ENCODE measurements around the gene UBE2E2. TPM values are rescaled to one million over a fixed set of nuclear protein-coding genes. Genes with fewer than 3 reads are reported as not detected.

Gene UBE2E2
- total RNA-seq, 1 experiment from 2014 or later = 38.6 TPM

GRCh38 chr3:23493889-23494288, 290.8 kb downstream of the UBE2E2 start:
- H3K79me1 ChIP-seq (ENCODE audit: insufficient read depth, low read depth, low read length, poor library complexity, severe bottlenecking) = no peaks in the 10 kb centered on the region
- H3T11ph ChIP-seq (ENCODE audit: low read length) = no peak overlapping the region
- H3K4me1 ChIP-seq (ENCODE audit: insufficient read depth, low read length) = peaks cover 2% of the 10 kb centered on the region; the same call in 1 of the 2 replicates
- Mint-ChIP-seq H3K9me3 (no peaks in the 10 kb centered on the region), H3K36me3 (ENCODE audit: insufficient read depth in 1 of 3, low read depth in 3 of 3) (no peaks in the 10 kb centered on the region), H3K27ac (no peak overlapping the region), H3K27me3 (ENCODE audit: low read depth) (no peaks in the 10 kb centered on the region), H3K4me1 (peaks cover 13 to 16% of the 10 kb centered on the region in 2 experiments), H3K4me3 (no peak overlapping the region)
- TF ChIP-seq CTCF (conservative IDR thresholded peaks at IDR 0.05) = no peak
- H4K8ac ChIP-seq (replicated peaks; ENCODE audit: insufficient read length, low read depth, low read length) = no peak overlapping the region
- no peak overlapping the region for H4K91ac ChIP-seq (ENCODE audit: insufficient read length, low read depth, low read length)
- no peak overlapping the region for H2BK20ac ChIP-seq (ENCODE audit: low read depth, low read length, poor library complexity, severe bottlenecking)
- no peaks in the 10 kb centered on the region for H4K20me1 ChIP-seq (ENCODE audit: control insufficient read depth, insufficient read depth, insufficient read length)
- no peak overlapping the region for H3K14ac ChIP-seq (ENCODE audit: insufficient read depth, low read length)
- no peak overlapping the region for H3K4ac ChIP-seq (ENCODE audit: low read depth, low read length)
- no peak overlapping the region for H4K5ac ChIP-seq (ENCODE audit: insufficient read length, low read depth, low read length)
- H2BK120ac ChIP-seq (ENCODE audit: low read depth, low read length, poor library complexity, severe bottlenecking) = no peak overlapping the region
- H3K27me3 ChIP-seq (ENCODE audit: insufficient read depth, low read length) = no peaks in the 10 kb centered on the region
- no peak overlapping the region for H2BK5ac ChIP-seq (ENCODE audit: insufficient read length, low read length)
- no peak overlapping the region for H2AFZ ChIP-seq (ENCODE audit: low read length)
- H3K4me2 ChIP-seq (ENCODE audit: insufficient read depth, insufficient read length, low read length) = no peak overlapping the region
- no peak for DNase-seq
- no peak overlapping the region for H3K56ac ChIP-seq (ENCODE audit: insufficient read length, low read depth, low read length)
- no peak overlapping the region for H2BK12ac ChIP-seq (ENCODE audit: insufficient read length, low read depth, low read length)
- H3K9ac ChIP-seq (ENCODE audit: extremely low read depth, insufficient read length, low read length) = no peak overlapping the region
- no peaks in the 10 kb centered on the region for H3K9me3 ChIP-seq (ENCODE audit: control insufficient read depth, low read depth, low read length)
- H2AK5ac ChIP-seq (ENCODE audit: insufficient read length, low read length) = no peak overlapping the region
- no peak overlapping the region for H3K27ac ChIP-seq (ENCODE audit: insufficient read length, low read depth, low read length)
- no peak overlapping the region for H3K23ac ChIP-seq (ENCODE audit: insufficient read length, low read depth, low read length)
- no peak overlapping the region for H2BK15ac ChIP-seq (ENCODE audit: low read depth, low read length)
- H3K23me2 ChIP-seq (ENCODE audit: insufficient read length, low read depth, low read length, poor library complexity, severe bottlenecking) = no peaks in the 10 kb centered on the region
- no peak overlapping the region for H3K18ac ChIP-seq (ENCODE audit: insufficient read length, low read depth, low read length)
- H3K79me2 ChIP-seq (ENCODE audit: insufficient read depth, low read length) = no peaks in the 10 kb centered on the region

Measured in H9 (cell line).